Gastrocnemius medialis (tissue), 4 donors: ENCODE results near the gene SHISA6.

Experiments used
- POLR2A ChIP-seq, 2 donors: fragments of 450-650 bp; IDR thresholded peaks; one replicate each; pipeline ENCODE4 v1.6.1; 2017; ENCODE audit warnings: antibody characterized with exemption in 2 of 2, mild to moderate bottlenecking in 2 of 2, moderate library complexity in 2 of 2
- TF ChIP-seq, protein P1 (sequence below), 5 experiments: fragments of 450-650 bp in 3 of 5; fragments of 200-600 bp in 2 of 5; sonication (generic) in 2 of 5; IDR thresholded peaks in 4 of 5; conservative IDR thresholded peaks in 1 of 5; 1 replicate in 4 of 5; 2 replicates in 1 of 5; pipeline ENCODE4 v1.5.1; 2016 to 2019; ENCODE audit warnings: antibody characterized with exemption in 5 of 5, mild to moderate bottlenecking in 3 of 5, moderate library complexity in 3 of 5

GRCh38 chr17:11538366-11538765 is 297.4 kb downstream of the SHISA6 start:
- TF ChIP-seq, protein P1, sequence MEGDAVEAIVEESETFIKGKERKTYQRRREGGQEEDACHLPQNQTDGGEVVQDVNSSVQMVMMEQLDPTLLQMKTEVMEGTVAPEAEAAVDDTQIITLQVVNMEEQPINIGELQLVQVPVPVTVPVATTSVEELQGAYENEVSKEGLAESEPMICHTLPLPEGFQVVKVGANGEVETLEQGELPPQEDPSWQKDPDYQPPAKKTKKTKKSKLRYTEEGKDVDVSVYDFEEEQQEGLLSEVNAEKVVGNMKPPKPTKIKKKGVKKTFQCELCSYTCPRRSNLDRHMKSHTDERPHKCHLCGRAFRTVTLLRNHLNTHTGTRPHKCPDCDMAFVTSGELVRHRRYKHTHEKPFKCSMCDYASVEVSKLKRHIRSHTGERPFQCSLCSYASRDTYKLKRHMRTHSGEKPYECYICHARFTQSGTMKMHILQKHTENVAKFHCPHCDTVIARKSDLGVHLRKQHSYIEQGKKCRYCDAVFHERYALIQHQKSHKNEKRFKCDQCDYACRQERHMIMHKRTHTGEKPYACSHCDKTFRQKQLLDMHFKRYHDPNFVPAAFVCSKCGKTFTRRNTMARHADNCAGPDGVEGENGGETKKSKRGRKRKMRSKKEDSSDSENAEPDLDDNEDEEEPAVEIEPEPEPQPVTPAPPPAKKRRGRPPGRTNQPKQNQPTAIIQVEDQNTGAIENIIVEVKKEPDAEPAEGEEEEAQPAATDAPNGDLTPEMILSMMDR (IDR thresholded peaks at IDR 0.05 in 4 of 5, conservative IDR thresholded peaks at IDR 0.05 in 1 of 5), result no peak
- TF ChIP-seq POLR2A (IDR thresholded peaks at IDR 0.05), result no peak
